Stimulated activated CD4-positive, alpha-beta T cell treated with anti-CD3 and anti-CD28 coated beads, Interleukin-4, amount 100 ng/mL, for 24 hours (primary cell): ENCODE measurements around the gene METTL3.
A peak's percentile ranks its signal among the peaks of the same experiment; 100 is the strongest.
"Not testable (repeated sequence)": the region's sequence is repeated elsewhere in the genome, so short reads cannot be mapped to it uniquely, and the experiment has no call there.

Experiments
- DNase-seq: peaks from one replicate; pipeline ENCODE4 v3.0.0-alpha.2; 2020

METTL3 gene

GRCh38 chr14:21510735-21511657 is at the start of gene METTL3:
TSS of gene METTL3 (minus strand) at chr14:21511340. CDS start at chr14:21511223, 117 bp downstream.
- DNase-seq, result peak; percentile 96

GRCh38 chr14:21558703-21559170 is 47.6 kb upstream of the METTL3 start:
- DNase-seq, result no peak

GRCh38 chr14:21557084-21557901 is 46.2 kb upstream of the METTL3 start:
- peak; percentile 86 for DNase-seq

GRCh38 chr14:21556378-21557083 is 45.4 kb upstream of the METTL3 start:
- DNase-seq, result no peak

GRCh38 chr14:21553266-21553665 is 42.1 kb upstream of the METTL3 start:
- DNase-seq, result no peak

GRCh38 chr14:21544588-21544987 is 33.4 kb upstream of the METTL3 start:
- not testable (repeated sequence) for DNase-seq

GRCh38 chr14:21543963-21544362 is 32.8 kb upstream of the METTL3 start:
- DNase-seq, result no peak

- no peak for DNase-seq
Measured at GRCh38 chr14:21543521-21543960, 32.4 kb upstream of the METTL3 start.

GRCh38 chr14:21541413-21542074 is 30.4 kb upstream of the METTL3 start:
- DNase-seq, result no peak

GRCh38 chr14:21539189-21539940 is 28.2 kb upstream of the METTL3 start:
- DNase-seq, result no peak

- no peak for DNase-seq
Measured at GRCh38 chr14:21537090-21537424, 25.9 kb upstream of the METTL3 start.

GRCh38 chr14:21536418-21537089 is 25.4 kb upstream of the METTL3 start:
- no peak for DNase-seq

GRCh38 chr14:21535545-21536417 is 24.6 kb upstream of the METTL3 start:
- no peak for DNase-seq

GRCh38 chr14:21534576-21534975 is 23.4 kb upstream of the METTL3 start:
- no peak for DNase-seq

GRCh38 chr14:21533294-21533693 is 22.2 kb upstream of the METTL3 start:
- DNase-seq, result no peak

GRCh38 chr14:21529515-21529914 is 18.4 kb upstream of the METTL3 start:
- DNase-seq, result no peak

- no peak for DNase-seq
Measured at GRCh38 chr14:21528381-21529348, 17.5 kb upstream of the METTL3 start.

GRCh38 chr14:21527318-21527679 is 16.2 kb upstream of the METTL3 start:
- DNase-seq, result no peak
